ENCODE measurements around the gene USP15.

USP15 gene

DNA sequence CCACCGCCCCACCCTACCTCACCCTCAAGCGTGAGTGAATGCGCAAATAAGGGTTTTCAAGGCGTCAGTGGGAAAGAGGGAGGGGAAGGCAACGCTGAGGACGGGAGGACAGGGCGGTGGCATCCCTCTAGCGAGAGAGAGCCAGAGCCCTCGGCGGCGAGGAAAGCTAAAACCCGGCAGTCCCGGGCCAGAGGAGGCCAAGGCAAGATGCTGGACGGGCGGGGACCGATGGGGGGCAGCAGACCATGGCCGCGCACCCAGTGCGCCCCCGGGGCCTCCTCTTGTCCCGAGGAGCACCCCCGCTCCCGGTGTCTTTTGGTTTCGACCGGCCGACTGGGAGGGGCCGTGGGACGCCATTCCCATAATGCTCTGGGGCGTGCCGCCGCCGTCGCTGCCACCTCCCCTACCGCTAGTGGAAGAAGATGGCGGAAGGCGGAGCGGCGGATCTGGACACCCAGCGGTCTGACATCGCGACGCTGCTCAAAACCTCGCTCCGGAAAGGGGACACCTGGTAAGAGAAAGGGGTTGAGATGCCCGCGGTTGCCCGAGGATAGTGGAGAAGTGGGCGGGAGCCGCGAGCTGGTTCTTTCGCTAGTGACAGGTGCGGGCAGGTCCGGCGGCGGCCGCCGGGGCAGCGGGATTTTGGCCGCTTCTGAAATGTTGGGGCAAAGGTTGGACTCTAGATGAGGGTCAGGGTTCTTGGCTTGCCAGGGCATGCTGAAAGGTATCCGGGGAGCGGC lies at the start of gene USP15:
TSS of gene USP15 (plus strand) at position 412 of the 740 bp plus-strand sequence. CDS start at position 423, 11 bp downstream.
- peak; percentile 97 for DNase-seq (ENCODE audit: low spot score)

DNA sequence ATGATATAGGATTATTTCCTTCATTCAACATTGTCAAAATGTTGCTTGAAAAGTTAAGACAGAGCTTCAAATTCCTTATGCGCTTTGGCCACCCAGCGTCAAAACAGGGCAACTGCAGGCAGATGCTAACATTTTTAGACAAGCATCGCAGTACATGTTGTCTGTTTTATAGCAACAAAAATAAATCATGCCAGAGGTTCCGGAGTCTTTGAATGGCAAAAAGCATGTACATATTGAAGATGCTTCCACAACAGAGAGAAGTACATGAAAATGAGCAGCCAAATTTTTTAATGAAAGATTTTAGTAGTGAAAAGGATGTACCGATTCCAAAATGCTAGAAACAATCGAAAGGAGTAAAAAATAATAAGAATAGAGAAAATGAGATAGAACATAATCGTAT lies 49.8 kb upstream of the USP15 start:
- peak; percentile 58 for DNase-seq (ENCODE audit: low spot score)

DNA sequence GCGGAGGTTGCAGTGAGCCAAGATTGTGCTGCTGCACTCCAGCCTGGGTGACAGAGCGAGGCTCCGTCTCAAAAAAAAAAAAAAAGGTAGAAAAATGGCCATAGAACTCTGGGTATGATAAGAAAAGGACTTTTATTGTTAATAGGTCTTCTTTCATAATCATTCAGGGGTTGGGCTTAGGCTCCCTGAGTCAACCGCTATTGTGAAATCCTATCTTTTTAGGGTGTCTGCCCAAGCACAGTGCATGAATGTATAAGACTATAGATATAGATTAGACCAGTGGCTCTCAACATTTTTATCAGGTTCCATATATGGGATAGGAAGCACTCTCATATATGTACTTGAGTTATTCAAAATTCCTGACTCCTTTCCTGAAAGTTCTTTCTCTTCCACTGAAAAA lies 48.7 kb upstream of the USP15 start:
- no peak for DNase-seq (ENCODE audit: low spot score)

DNA sequence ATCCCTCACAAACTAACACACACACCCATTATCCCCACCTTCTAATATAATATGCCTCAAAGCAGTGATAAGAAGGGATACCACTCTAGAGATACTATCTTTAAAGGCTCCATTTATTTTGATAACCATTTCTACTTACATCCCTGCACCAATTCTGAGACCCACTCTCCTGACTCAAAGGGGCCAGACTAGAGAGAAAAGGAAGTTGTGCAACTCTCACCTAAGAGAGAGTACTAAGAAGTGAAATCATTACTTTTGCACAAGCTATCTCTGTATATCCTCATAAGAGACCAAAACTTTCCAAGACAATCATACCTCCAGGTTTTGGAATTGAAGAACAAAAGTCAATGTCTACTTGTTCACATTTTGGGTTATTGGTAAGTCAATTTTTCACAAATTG lies 45.4 kb upstream of the USP15 start:
- no peak for DNase-seq (ENCODE audit: low spot score)

DNA sequence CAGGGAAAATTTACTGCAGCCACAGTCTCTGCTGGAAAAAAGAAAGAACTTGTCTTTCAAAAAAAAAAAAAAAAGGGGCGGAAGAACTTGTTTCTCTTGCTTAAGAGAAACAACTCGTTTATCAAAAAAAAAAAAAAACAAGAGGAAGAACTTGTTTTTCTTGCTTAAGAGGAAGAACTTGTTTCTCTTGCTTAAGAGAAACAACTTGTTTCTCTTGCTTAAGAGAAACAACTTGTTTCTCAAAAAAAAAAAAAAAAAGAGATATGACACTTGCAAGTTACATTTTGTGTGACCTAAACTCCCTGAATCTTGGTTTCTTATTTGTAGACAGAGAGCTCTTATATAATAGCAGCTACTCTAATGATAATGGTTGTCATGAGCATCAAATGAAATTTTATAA lies 44.7 kb upstream of the USP15 start:
- no peak for DNase-seq (ENCODE audit: low spot score)

DNA sequence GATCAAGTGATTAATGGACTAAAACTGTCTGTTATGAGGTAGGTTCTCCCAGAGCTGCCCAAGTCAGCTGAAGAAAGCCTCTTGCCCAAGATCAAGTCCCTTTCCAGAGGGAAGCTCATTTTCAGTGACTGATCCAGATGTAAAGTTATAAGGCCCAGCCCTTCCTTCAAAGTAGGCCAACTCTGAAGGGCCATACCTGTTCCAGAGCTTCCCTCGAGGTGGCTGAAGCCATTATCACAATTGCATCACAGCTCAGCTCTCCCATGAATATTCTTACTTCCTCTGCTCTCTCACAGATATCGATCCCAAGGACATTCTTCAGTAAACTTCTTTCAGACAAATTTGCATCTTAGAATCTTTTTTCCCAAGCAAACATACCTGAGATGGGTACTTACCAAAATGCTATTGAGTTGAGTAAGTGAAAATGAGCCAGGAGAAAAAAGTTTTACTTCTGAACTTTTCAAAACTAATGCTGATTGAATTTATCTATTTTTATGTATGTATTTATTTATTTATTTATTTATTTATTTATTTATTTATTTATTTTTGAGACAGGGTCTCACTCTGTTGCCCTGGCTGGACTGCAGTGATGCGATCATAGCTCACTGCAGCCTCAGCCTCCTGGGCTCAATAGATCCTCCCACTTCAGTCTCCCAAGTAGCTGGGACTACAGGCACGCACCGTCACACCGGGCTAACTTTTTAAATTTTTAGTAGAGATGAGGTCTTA lies 42.6 kb upstream of the USP15 start:
- no peak for DNase-seq (ENCODE audit: low spot score)

DNA sequence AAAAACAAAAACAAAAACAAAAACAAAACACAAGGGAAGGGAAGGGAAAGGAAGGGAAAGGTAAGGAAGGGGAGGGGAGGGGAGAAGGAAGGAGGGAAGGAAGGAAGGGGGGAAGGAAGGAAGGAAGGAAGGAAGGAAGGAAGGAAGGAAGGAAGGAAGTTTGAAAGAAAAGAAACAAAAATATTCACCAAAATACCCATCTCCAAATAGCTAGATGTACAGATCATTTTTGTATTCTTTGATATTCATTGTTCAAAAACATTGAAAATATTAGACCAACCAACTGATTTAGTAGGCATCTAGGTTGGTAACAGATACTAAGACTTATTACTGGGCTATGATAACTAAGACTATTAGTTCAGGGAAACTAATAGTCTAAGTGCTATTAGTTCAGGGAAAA lies 39.1 kb upstream of the USP15 start:
- no peak for DNase-seq (ENCODE audit: low spot score)

DNA sequence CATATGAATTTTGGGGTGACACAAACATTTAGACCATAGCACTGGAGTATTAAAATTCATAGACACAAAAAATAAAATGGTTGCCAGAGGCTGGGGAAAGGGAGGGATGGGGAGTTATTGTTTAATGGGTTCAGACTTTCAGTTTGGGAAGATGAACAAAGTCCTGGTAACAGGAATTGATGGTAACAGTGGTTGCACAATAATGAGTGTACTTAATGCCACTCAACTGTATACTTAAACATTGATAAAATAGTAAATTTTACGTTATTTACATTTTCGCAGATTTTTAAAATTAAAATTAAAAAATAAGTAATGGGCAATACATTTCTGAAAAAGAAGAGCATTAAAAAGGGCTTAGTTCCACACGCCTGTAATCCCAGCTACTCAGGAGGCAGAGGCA lies 35.6 kb upstream of the USP15 start:
- no peak for DNase-seq (ENCODE audit: low spot score)

DNA sequence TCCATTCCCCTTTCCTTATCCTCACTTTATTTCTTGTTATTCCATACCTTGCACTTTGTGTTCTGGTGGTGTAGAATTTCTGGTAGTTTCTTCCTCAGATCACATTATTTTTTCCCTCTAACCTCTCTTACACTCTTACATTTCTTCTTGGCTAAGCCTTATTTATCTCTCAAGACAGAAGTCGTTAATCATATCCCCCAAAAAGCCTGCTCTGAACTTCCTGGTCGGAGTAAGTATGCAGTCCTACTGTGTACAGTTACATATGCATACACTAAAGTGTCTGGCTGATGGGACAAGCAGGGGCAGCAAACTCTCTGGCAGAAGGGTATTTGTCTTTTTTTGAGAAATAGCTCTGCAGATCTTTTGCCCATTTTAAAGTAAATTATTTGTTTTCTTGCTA lies 33.1 kb upstream of the USP15 start:
- DNase-seq (ENCODE audit: low spot score), result no peak

DNA sequence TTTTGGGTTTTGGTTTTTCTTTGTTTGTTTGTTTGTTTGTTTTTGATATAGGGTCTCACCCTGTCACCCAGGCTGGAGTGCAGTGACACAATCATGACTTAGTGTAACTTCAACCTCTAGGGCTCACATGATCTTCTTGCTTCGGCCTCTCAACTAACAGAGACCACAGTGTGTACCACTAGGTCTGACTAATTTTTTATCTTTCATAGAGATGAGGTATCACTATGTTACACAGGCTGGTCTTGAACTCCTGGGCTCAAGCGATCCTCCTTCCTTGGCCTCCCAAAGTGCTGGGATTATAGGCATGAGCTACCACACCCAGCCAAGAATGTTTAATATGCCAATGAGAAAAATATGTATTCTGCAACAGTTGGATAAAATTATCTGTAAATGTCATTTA lies 29.6 kb upstream of the USP15 start:
- no peak for DNase-seq (ENCODE audit: low spot score)

DNA sequence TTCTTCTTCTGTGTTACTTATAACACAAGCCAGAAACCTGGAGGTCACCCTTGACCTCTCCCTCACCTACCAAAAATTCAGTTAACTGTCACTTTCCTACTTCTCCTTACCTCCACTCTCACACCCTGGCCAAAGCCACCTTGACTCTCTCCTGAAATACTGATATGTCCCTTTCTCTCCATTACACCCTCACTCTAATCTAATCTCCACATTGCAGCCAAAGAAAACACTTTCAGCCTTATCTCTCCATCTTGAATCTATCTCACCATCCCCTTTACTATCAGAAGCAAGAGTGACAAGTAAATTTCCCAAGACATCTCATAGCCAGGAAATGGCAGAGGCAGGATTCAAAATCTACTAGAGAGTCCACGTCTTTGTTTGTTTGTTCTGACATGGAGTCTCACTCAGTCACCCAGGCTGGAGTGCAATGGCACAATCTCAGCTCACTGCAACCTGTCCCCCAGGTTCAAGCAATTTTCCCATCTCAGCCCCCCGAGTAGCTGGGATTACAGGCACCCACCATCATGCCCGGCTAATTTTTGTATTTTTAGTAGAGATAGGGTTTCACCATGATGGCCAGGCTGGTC lies 28.0 kb upstream of the USP15 start:
- no peak for DNase-seq (ENCODE audit: low spot score)

DNA sequence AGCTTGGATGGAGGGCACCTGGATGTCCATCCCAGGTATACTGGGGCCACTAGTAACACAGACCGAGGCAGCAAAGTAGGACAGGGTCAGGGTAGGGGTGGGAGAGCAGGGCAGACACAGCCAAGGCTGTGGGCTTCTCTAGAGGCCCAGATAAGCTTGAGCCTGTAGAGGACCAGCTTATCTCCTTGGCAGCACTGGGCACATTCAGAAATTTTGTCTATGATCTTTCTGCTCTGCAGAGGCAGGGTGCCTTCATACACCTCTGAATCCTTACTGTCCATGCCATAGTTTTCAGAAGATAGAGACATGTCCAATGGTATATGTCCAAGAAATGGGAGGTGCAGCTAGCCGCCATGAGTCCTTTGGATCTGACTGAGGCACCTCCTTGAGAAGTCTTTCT lies 26.4 kb upstream of the USP15 start:
- no peak for DNase-seq (ENCODE audit: low spot score)

DNA sequence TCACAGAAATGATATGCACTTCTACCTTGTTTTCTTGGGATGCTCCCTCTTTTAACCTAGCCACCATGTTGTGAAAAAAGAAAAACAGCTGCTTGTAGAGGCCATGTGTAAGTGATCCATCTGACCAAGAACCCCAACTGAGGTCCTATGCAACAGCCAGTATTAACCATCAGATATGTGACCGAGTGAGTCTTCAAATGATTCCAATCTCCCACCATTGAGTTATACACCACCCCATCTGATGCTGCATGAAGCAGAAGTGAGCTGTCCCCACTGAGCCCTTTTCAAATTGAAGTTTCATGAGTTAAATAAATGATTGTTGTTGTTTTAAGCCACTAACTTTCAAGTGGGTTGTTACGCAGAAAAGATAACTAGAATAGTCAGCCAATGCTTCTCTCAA lies 20.6 kb upstream of the USP15 start:
- no peak for DNase-seq (ENCODE audit: low spot score)

DNA sequence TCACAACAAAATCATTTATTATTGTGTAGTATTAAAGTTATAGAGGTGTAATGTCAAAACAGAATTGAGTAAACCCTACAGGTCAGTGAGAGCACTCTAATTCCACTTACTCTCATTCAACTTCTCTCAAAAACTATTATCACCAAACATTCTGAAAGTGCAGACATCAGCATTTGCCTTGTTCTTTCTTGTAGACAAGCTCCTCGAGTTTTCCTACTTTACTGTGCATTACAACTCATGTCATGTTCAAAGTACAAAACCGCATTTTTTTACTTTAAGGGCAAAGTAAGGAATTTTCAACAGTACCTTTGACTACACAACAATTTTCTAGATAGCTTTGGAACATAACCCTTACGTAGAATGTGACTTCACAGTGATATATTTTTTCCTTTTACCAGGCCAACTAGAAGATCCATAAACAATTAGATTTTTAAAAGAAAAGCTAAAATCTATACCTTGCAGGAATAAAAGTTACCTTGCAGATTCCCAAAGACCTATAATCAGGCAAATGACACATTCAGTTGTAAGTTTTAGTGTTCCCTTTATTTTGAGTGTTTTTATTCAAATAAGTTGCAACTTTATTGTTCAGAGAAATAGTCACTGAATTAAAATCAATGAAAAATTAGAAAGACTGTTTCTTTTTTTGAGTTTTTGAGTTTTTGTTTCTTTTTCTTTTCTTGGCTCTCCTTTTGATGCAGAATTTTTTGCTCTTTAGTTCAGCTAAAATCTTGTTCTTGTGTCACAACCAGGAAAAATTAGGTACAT lies 12.7 kb upstream of the USP15 start:
- DNase-seq (ENCODE audit: low spot score), result no peak

DNA sequence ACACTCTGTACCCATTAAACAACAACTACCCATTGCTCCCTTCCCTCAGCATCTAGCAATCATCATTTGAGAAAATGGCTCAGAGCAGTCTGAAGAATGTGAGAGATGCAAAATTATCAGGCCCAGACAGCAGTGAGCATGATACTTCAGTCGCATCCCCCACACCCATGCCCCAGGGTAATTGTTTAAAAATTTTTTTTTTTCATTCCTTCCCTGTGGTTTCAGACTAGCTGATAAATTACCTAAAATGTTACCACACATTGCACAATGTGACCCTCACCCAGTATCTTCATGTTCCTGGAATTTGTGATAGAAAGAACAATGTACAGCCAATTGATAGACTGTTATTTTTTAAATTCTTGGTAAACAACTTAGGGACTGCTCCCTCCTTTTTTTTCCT lies 11.3 kb upstream of the USP15 start:
- peak; percentile 31 for DNase-seq (ENCODE audit: low spot score)

DNA sequence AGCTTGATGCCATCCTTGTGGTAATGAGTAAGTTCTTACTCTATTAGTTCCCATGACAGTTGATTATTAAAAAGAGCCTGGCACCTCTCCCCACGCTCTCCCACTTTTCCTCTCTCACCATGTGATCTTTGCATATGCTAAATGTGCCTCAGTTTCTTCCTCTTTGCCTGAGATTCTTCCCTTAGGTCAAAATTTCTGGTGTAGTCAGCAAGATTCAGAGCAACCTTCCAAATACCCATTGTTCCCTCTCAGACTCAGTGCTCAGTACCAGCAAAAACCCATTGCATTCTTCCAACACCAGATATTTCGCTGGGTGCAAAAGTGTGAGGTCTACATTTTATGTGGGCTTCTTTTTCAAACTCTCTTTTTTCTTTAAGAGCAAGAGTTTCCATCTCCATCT lies 10.8 kb upstream of the USP15 start:
- DNase-seq (ENCODE audit: low spot score), result no peak

DNA sequence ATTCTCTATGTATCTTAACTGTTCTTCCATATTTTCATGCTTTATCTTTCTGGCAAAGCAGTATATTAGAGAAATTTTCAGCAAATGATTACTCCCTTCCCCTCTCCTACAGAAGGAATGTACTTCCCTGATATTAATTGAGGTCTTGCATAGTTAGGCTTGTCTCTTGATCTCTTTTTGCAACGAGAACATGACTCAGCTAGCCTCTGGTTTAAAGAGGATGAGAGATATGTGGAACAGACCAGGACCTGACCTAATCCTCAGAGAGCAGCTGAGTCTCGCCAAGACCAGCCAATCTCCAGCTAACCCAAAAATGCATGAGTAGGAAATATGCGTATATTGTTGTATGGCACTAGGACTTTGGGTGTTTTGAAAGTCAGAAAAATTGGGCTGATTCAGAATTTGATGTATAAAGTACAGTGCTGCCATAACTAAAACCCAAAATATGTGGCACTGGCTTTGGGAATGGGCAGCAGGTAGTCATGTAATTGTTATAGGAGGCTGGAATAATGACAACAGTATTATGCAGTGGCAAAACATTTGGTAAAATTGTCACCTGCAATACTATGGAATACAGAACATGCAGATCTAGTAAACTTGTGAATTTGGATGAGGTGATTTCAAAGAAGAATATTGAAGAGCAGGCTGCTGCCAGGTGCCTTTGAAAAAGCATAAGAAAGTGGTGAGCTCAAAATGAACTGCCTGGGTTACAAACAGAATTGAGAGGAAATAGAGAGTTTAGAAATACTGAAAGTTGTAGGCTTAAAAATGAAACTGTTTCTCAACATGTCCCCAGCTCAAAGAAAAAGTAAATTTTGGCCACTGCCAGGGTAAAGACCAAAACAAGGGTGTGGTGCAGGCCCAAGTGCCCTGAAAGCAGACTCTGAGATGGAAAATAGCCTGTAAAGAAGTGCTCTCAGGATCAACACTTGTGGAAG lies 9.3 kb upstream of the USP15 start:
- DNase-seq (ENCODE audit: low spot score), result peak; percentile 24

DNA sequence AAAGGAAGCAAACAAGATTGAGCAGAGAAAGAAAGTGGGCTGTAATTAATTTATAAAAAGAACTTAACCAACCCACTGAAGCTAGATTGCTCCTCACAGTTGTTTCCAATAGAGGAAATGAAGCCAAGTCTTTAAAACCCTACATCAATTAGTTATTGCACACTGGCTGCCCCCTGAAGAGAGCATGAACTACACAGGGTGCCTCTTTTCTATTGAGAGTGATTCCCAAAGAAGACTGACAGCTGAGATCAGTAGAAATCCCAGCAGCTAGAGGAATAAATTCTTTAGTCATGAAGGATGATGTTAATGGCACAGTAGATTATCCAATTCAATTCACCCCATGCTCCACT lies 8.6 kb upstream of the USP15 start:
- no peak for DNase-seq (ENCODE audit: low spot score)

DNA sequence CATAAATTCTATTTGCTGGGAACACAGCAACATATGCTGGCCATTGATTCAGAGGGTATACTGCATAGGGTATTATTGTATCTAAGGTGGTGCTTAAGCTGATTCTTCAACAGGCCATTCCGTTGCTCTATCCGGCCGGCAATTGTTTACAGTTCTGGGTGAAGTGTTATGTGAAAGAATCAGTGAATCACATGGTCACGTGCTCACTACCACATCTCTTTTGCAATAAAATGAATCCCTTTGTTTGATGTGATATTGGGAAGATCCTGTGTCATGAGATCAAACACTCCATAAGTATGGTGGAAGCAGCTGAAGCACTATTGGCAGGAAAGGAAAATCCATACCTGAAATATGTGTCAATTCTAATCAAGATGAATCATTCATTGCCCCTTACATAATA lies 7.6 kb upstream of the USP15 start:
- no peak for DNase-seq (ENCODE audit: low spot score)

DNA sequence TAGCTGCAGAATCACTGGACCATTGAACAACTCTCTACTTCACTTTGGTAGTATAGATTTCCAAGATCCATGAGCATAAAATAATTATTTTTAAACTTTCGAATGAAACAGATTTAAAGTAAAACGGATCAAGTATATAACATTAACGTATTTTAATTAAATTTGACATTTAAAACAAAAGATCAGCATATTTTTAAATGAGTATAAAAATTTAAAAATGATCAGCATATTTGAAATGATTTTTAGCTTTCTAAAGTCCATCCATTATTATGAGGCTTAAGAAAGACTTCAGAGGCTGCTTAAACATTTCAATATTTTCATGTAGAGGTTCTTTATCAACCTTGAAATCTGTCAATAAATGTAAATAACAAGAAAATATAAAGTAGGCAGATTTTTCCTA lies 5.2 kb upstream of the USP15 start:
- no peak for DNase-seq (ENCODE audit: low spot score)

DNA sequence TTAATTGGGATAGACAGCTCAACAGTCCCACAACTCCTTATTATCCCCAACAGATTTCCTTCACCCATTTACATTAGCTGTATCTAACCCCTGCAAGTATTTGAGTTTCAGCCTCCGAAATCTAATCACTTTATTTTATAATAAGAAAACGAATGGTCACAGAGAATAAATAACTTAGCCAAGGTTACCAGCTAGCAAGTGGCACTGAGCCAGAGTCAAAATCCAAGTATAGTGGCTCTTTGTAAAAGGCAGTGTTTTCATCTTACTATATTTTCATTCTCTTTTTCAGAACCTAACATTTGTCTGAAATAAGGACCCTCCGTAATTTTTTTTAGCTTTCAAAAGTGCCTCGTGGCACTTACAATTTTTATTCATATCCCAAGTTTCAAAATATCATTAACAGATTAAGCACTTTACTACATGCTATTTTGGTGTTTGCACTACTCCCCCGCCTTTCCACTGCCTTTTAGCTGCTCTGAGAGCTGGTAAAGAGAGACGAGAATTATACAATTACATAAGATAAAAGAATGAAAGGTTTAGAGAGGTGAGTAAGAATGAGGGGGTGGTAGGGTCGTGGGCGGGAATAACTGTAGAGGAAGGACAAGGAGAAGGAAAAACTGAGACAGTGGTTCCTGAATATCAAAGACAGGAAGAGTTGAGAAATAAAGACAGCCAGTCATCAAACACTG lies 3.7 kb upstream of the USP15 start:
- DNase-seq (ENCODE audit: low spot score), result no peak
